Right cardiac atrium (tissue), 5 donors: ENCODE measurements around the gene ANXA8. TPM values are rescaled to one million over a fixed set of nuclear protein-coding genes. Genes with fewer than 3 reads are reported as not detected.

ENCODE experiments used
- ATAC-seq, 2 donors: fragments of 200-7000 bp; cut with Tn5 transposase; one replicate each; pipeline versions ENCODE4 v1.8.0 to v1.9.1; 2020; ENCODE audit warnings: moderate library complexity in 2 of 2, mild to moderate bottlenecking in 1 of 2
- DNase-seq, 3 donors: peaks; one replicate each; pipeline ENCODE4 v3.0.0-alpha.2; 2020
- H3K27ac ChIP-seq: one replicate; pipeline ENCODE4 v1.5.1; 2013; ENCODE audit warnings: mild to moderate bottlenecking, low read length, control low read depth, moderate library complexity
- H3K27me3 ChIP-seq: one replicate; pipeline ENCODE4 v1.6.1; 2013; ENCODE audit not compliant: control insufficient read depth, insufficient read depth
- H3K4me1 ChIP-seq: one replicate; pipeline ENCODE4 v1.6.1; 2013; ENCODE audit warnings: low read length; ENCODE audit not compliant: control insufficient read depth, insufficient read depth
- H3K4me3 ChIP-seq: one replicate; pipeline ENCODE4 v1.5.1; 2013; ENCODE audit warnings: low read length, control low read depth
- H3K9me3 ChIP-seq: one replicate; pipeline ENCODE4 v1.6.1; 2013; ENCODE audit warnings: low read length; ENCODE audit not compliant: control insufficient read depth
- WGBS: extraction: QIAGEN DNeasy Blood & Tissue Kit; methylation state at CpG from one replicate; pipeline ENCODE4 v1.1.7; 2013; 5-methylcytosine and 5-hydroxymethylcytosine counted together
- intact Hi-C, 4 donors: fragments of 100-400 bp; cut with DNase I; formaldehyde crosslinking; loops; one replicate each; pipeline versions ENCODE4 v1.11.0 to v1.14.0; 2022 to 2023
- polyA plus RNA-seq: library from polyadenylated mRNA; stranded (reverse); fragments of 200-250 nt; gene quantifications from one replicate; pipeline ENCODE4 v1.2.3, GENCODE V29; 2013
- total RNA-seq, 4 donors: library from RNA; stranded (reverse); fragmentation: NEBNext Ultra II Directional; extraction: Animal tissue kit (Norgen Biotek cat#: 25700); gene quantifications; one replicate each; pipeline ENCODE4 v1.2.1, GENCODE V29; 2021
- donor health status: healthy with polysubstance abuse.
- donor health status: DM: no; HTN: yes; CAD: no.
- donor health status: DM: no; HTN: no; CAD: no.
- donor health status: DM: no; HTN: yes; CAD: no; lungs with severe emphysema.
- donor health status: DM: yes; HTN: yes; CAD: no.

The ANXA8 gene
- total and polyA plus RNA-seq, 5 donors = 0.27 to 1.3 (median 0.67) TPM

DNA sequence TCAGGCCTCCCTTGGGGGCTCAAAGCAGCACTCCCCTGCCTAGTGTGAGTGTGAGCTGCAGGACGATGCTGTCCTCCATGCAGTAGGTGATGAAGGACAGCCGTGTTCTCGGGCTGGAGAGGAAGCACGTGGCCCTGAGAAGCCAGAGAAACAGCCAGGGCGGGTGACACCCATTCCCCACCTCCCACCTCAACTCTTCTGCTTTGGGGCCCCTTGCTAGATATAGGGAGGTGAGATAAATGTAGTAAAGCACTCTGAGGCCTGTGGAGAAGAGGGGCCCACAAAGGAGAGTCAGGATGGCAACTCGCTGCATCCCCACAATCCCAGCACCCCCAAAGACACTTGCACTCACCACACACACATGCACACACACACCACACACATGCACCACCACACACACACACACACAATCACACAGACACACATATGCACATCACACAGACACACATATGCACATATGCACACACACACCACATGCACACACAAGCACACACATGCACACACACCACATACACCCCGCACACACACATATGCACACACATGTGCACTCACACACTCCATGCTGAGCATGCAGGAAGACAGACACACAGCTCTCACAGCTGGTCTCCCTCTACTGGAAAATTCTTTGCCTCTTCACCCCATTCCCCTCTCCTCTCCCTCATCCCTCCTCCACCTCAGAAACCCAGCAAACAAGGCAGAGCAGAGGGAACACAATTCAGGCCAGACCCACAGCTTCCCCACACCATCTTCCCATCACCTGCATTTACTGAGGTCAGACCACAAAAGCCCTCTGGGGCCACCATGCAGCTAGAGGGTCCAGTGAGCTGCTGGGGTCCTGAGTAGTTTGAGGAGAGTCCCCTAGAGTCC is 30.5 kb downstream of the ANXA8 start:
- WGBS = 52% methylated on average over 7 of the region's 7 CpGs
- Histone ChIP-seq H3K27me3 (no peaks in the 10 kb centered on the region), H3K4me3 (no peak overlapping the region), H3K27ac (no peak overlapping the region), H3K9me3 (no peaks in the 10 kb centered on the region), H3K4me1 (no peaks in the 10 kb centered on the region)
- DNase-seq (no peak), ATAC-seq (no peak)
- intact Hi-C loops = no loop called here

DNA sequence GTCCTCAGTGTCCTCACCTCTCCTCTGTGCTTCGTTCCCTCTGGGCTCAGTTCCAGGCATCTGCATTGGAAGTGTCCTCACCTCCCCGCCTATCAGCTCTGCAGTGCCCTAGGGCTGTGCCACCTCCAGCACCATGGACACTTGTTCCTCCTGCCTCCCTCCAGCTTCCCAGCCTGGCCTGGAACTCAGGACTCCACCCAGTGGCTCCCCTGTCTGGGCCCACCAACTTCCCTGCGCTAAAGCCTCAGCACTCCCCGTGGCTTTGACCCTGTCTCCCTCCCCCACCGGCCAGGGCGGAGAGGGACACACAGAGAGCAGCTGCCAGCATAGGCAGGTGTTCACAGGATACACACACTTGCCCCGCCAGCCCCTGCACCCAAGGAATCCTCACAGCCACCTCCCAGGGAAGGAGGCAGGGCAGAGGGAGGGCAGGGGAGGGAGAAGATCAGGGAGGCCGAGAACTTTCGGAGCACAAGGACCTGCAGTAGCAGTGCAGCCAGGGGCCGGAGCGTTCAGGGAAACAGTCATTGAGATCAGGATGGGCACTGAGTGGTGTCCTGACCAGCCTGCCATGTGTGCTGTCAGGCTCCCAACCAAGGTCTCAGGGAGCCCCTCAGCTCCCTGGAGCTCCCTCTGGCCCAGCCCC is 31.3 kb downstream of the ANXA8 start:
- intact Hi-C loops = no loop called here
- DNase-seq = no peak
- no peaks in the 10 kb centered on the region for H3K9me3 ChIP-seq

DNA sequence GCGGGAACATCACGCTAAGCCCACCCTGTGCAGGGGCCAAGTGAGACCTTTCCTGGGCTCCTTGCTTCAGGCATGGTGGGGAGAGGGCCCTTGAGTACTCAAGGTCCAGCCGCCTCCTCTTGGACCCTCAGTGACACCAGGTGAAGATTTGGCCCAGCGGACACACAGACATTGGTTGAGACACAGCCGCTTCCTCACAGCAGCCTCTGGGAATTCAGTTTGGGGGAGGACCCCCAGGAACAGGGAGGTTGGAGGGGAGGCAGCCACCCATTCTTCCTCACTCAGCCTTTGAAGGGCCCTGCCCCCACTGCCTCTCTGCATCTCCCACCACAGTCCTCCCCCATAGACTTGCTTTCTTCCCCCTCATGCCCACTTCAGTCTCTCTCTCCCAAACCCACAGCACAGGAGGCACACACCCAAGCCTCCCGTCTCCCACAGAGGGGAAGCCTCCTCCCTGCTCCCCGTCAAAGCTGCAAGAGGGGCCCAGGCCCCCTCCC is 31.9 kb downstream of the ANXA8 start:
- intact Hi-C loops = no loop called here
- no peak for ATAC-seq

More for the DNA sequence above, 31.3 kb downstream of the ANXA8 start:
- Histone ChIP-seq H3K27me3 (no peaks in the 10 kb centered on the region), H3K4me3 (no peak overlapping the region), H3K27ac (no peak overlapping the region), H3K4me1 (no peaks in the 10 kb centered on the region)
- ATAC-seq = no peak
- 62% methylated on average over 11 of the region's 11 CpGs for WGBS

GRCh38 chr10:47451273-47451997 is 32.5 kb downstream of the ANXA8 start:
- no peaks in the 10 kb centered on the region for H3K4me1 ChIP-seq
- 88% methylated on average over 13 of the region's 13 CpGs for WGBS
- no peak overlapping the region for H3K4me3 ChIP-seq
- ATAC-seq = no peak
- no peaks in the 10 kb centered on the region for H3K9me3 ChIP-seq
- no peak for DNase-seq
- intact Hi-C loops = no loop called here
- no peak overlapping the region for H3K27ac ChIP-seq
- H3K27me3 ChIP-seq = no peaks in the 10 kb centered on the region

More for the DNA sequence above, 31.9 kb downstream of the ANXA8 start:
- Histone ChIP-seq H3K4me3 (no peak overlapping the region), H3K4me1 (no peaks in the 10 kb centered on the region), H3K27ac (no peak overlapping the region), H3K9me3 (no peaks in the 10 kb centered on the region), H3K27me3 (no peaks in the 10 kb centered on the region)
- WGBS = 84% methylated on average over 7 of the region's 7 CpGs
- no peak for DNase-seq

DNA sequence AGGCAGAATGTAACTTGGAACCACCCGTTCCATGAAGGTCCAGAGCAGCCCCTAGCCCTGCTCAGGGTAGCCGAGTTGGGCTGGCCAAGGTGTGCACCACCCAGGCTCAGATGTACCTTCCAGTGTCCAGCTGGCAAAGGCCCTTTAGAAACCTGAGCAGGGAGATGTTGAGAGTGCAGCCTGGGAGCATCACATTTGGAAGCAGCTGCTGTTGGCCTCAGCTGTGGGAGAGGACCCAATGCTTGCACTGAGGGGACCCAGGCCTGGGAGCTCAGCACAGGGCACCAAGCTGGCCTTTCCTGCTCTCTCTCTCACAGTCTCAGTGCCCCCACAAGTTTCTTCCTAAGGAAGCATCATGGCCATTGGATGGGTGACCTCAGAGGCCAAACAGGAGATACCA is 33.5 kb downstream of the ANXA8 start:
- ATAC-seq (no peak), DNase-seq (no peak)
- no peaks in the 10 kb centered on the region for H3K27me3 ChIP-seq
- no peaks in the 10 kb centered on the region for H3K9me3 ChIP-seq
- WGBS = 88% methylated on average over 2 of the region's 2 CpGs
- H3K4me3 ChIP-seq = no peak overlapping the region
- intact Hi-C loops = no loop called here
- H3K27ac ChIP-seq = no peak overlapping the region
- no peaks in the 10 kb centered on the region for H3K4me1 ChIP-seq

DNA sequence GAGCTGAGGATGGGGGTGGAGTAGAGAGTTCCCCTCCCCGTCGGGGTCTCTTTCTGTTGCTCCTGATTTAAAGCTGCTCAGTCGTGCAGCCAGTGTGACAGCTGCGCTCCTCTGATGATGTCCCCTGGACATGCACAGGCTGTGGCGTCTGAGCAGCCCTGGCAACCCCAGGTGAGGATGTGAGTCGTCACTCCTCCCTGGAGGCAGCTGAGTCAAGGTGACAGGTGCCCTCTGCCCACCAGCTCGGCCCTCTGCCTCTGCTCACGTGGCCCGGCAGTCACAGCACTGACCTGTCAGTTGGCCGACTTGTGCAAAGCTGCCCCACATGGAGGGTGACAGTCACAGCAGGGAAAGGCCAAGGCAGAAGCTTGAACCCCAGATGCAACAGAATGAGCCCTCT is 33.9 kb downstream of the ANXA8 start:
- H3K4me3 ChIP-seq = no peak overlapping the region
- no peak for DNase-seq
- WGBS = 80% methylated on average over 10 of the region's 10 CpGs
- intact Hi-C loops = no loop called here
- H3K9me3 ChIP-seq = no peaks in the 10 kb centered on the region
- no peak for ATAC-seq
- no peaks in the 10 kb centered on the region for H3K4me1 ChIP-seq
- no peaks in the 10 kb centered on the region for H3K27me3 ChIP-seq
- no peak overlapping the region for H3K27ac ChIP-seq

DNA sequence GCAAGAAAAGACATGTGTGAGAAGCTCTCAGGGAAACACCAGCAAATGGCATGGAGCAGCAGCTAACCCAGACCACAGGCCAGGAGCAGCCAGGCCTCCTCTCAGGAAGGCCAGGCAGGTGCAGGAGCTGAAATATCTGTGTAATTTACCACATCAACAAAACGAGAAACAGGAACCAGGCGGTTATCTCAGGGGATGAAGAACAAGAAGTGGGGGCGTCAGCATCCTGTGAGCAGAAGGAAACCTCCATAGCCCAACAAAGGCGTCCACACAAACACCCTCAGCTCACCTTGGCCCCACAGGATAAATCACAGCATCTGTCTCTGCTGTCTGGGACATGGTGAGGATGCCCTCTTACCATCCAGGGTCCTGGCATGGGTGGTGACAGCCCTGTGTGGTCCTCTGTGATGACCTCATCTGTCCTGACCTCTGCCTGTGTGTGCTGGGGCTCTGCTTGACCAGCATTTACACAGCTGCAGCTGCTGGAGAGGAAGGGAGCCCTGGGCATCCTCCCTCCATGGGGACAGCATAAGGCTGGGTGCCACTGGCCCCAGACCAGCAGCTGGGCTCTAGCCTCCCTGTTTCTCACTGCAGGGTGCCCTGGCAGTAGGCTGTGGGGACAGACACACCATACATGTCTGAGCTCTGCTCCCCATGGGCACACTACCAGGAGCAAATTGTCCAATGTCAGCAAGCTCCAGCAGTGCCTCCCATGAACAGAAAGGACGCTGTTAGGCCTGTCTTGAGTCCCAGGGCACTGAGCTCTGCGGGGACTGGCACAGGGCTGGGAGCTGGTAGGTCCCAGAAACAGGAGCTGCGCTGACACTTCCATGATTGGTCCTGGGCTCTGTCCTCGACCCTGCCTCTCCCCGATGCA is 34.6 kb downstream of the ANXA8 start:
- intact Hi-C loops = no loop called here
- 67% methylated on average over 9 of the region's 9 CpGs for WGBS
- no peak for ATAC-seq

GRCh38 chr10:47447705-47448104 is 36.2 kb downstream of the ANXA8 start:
- Histone ChIP-seq H3K27ac (no peak overlapping the region), H3K27me3 (no peaks in the 10 kb centered on the region), H3K4me3 (no peak overlapping the region), H3K4me1 (no peaks in the 10 kb centered on the region), H3K9me3 (no peaks in the 10 kb centered on the region)
- intact Hi-C loops = no loop called here
- WGBS = 83% methylated on average over 3 of the region's 3 CpGs
- no peak for ATAC-seq
- no peak for DNase-seq

More for the DNA sequence above, 34.6 kb downstream of the ANXA8 start:
- no peaks in the 10 kb centered on the region for H3K9me3 ChIP-seq
- no peaks in the 10 kb centered on the region for H3K4me1 ChIP-seq
- no peak overlapping the region for H3K27ac ChIP-seq
- DNase-seq = no peak
- no peaks in the 10 kb centered on the region for H3K27me3 ChIP-seq
- H3K4me3 ChIP-seq = no peak overlapping the region

DNA sequence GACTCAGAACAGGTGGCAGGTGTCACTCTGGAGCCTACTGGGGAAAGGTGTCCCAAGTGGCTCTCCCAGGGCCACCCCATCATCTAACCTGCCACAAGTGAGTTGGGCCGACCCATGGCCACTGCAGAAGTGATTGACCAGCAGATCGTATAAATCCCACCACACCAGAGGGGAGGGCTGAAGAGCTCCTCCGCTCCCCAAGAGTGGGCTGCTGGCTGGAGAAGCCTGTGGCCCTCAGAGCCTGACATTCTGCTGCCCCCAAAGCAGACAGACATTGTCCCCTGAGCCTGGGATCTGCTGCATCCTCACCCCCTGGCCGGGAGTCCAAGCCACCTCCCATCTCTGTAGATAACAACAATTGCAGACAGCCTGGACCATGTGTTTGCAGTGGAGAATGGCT is 36.7 kb downstream of the ANXA8 start:
- intact Hi-C loops = no loop called here
- Histone ChIP-seq H3K27ac (no peak overlapping the region), H3K27me3 (no peaks in the 10 kb centered on the region), H3K9me3 (no peaks in the 10 kb centered on the region), H3K4me1 (no peaks in the 10 kb centered on the region), H3K4me3 (no peak overlapping the region)
- DNase-seq (no peak), ATAC-seq (no peak)
- 80% methylated on average over 4 of the region's 4 CpGs for WGBS

- Histone ChIP-seq H3K9me3 (no peaks in the 10 kb centered on the region), H3K4me1 (no peaks in the 10 kb centered on the region), H3K4me3 (no peak overlapping the region), H3K27me3 (no peaks in the 10 kb centered on the region), H3K27ac (no peak overlapping the region)
- intact Hi-C loops = no loop called here
- ATAC-seq (no peak), DNase-seq (no peak)
- 75% methylated on average over 1 of the region's 1 CpG for WGBS
Measured at GRCh38 chr10:47445720-47446119, 38.2 kb downstream of the ANXA8 start.
